Peyer's patch (tissue), 4 donors: Measurements from ENCODE around the gene PCNT.

Experiments
- CTCF ChIP-seq, 6 experiments: fragments of 450-650 bp in 4 of 6; fragments of 200-600 bp in 2 of 6; sonication (generic) in 1 of 6; IDR thresholded peaks; one replicate each; pipeline ENCODE4 v1.5.1; 2017 to 2019; ENCODE audit warnings: antibody characterized with exemption in 6 of 6, mild to moderate bottlenecking in 3 of 6, moderate library complexity in 1 of 6
- POLR2A ChIP-seq, 2 donors: fragments of 450-650 bp; IDR thresholded peaks; one replicate each; pipeline ENCODE4 v1.5.1; 2017; ENCODE audit warnings: antibody characterized with exemption in 2 of 2, mild to moderate bottlenecking in 2 of 2, moderate library complexity in 2 of 2

- TF ChIP-seq CTCF (IDR thresholded peaks at IDR 0.05), result no peak
- TF ChIP-seq POLR2A (IDR thresholded peaks at IDR 0.05), result no peak
Measured at GRCh38 chr21:46427516-46427915, 103.6 kb downstream of the PCNT start.
